Cortex of kidney (tissue), 1 donor: ENCODE results near the gene DYNLRB2.
A peak's percentile ranks its signal among the peaks of the same experiment; 100 is the strongest.

Experiments
- DNase-seq: peaks from one replicate; lab custom pipeline; 2025; lab: John Stamatoyannopoulos, UW

The DYNLRB2 gene

DNA sequence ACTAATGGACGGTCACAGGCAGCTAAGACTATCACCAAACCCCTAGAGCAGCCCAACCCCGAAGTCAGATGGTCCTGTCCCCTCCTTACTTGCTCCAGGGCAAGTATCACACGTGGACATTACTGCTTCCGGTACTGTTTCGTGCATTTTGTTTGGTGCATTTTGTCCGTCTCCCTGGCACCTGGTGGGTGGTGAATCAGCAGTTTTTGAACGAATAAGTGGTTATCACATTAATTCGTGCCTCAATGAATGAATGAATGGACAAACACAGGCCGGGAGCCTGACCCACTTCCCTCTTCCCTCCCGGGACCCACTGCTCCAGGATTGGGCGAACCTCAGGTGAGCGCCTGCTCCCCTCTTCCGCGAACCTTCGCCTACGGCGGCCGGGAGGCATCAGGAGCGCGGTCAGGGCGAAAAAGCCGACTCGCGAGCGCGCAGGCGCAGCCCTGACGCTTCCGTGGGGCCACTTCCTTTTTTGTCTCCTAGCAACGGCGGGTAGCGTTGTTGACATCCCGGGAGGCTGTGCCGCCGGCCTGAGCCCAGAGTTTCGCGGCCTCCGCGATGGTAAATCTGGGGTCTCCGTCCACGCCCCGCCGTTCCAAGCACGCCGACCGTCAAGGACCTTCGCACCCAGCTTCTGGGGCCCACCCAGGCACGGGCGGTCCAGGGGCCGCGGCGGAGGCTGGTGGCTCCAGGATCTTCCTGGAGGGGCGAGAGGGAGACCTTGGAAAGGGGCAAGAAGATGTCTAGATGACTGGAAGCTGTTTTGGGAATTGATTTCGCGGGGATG, at the start of gene DYNLRB2:
DYNLRB2 (plus strand) TSS at position 478 of the 790 bp plus-strand sequence; CDS start at position 562, 84 bp downstream.
- DNase-seq: peak; percentile 67

DNA sequence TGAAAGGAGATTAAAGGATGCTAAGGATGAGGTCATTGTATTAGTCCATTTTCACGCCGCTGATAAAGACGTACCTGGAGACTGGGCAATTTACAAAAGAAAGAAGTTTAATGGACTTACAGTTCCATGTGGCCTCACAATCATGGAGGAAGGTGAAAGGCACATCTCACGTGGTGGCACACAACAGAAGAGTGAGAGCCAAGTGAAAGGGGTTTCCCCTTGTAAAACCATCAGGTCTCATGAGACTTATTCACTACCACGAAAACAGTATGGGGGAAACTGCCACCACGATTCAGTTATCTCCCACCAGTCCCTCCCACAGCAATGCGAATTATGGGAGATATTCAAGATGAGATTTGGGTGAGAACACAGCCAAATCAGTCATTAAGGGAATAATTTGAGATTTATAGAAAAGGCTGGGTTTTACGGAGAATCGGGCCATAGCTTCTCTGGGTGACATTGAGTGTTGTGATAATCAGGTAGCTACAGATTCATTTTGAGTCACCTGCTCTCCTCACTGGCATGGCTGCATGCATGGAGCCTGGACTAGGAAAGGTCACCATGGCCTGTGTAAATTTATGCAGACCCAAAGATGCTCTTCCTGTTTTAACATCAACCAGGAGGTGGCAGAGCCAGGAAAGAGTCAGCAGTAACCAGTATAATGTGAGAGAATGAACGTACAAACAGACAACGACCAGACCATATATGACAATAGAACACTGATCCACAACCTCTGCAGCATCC, 40.5 kb upstream of the DYNLRB2 start:
- no peak for DNase-seq

DNA sequence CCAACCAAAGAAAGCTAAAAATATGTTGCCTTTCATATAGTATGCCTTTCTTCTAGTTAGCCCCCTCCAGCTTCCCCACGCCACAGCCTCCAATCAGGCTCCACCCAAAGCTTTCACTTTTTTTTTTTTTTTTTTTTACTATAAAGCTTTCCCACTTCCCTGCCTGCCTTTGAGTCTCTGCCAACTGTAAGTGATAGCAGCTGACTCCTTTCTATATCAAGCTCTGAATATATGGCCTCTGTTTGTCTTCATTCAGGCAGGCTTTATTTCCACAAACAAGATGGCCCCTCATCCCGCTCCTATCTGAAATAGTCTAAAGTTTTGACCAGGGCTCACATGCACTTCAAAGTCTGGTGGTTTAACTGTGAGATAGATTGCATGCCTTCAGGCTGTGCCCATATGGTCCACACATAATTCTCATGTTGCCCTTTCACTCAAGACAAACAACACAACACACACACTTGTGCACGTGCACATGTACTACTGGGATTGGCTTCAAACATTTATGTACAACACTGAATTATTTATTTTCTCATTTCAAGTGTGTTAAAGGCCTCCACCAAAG, 39.8 kb upstream of the DYNLRB2 start:
- no peak for DNase-seq

DNA sequence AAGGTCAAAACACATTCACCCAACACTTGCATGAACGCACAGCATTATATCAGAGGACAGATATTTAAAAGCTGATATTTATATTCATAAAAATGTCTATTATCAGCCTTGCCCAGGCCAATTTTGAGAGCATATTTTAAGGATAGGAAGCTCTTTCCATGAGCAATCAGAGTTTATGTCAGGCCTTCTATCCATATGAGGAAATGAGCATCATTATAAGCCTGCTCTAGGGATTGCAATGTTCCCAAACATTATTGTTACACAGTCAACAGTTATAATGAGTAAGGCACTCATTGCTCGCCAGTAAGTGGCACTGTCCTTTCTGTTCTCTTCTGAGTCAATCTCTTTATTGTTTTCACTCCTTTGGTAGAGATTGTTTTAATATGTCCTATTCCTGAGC, 37.7 kb upstream of the DYNLRB2 start:
- no peak for DNase-seq

DNA sequence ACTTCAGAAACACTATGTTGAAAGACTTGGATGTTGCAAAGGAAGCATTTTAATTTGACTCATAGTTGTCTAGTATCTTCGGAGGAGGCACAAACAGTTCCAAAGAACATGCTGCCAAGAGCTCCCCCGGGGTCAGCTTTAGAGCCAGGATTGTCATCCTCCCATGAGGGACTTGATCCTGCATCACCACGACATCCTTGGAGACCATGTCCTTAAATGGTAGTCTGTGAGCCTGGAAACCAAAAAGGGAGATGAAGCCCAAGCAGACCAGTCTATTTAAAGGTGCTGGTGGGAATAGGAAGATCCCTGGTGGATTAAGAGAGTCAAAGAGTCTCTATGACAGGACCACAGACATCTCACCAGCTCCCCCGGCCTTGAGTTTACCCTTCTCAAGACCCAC, 33.3 kb upstream of the DYNLRB2 start:
- DNase-seq: no peak

DNA sequence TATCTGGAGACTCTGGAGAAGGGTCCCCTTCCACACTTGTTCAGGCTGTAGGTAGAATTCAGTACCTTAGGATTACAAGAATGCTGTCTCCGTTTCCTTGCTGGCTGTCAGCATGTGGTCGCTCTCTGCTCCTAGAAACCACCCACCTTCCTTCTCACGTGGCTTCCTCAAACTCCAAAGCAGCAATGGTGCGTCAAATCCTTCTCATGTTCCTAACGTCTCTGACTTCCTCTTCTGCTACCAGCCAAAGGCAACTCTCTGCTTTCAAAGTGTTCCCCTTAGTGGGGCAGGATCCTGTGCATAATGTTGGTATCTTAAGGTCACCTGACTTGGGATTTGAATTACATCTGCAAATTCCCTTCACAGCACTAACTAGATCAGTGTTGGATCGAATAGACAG, 30.9 kb upstream of the DYNLRB2 start:
- no peak for DNase-seq

DNA sequence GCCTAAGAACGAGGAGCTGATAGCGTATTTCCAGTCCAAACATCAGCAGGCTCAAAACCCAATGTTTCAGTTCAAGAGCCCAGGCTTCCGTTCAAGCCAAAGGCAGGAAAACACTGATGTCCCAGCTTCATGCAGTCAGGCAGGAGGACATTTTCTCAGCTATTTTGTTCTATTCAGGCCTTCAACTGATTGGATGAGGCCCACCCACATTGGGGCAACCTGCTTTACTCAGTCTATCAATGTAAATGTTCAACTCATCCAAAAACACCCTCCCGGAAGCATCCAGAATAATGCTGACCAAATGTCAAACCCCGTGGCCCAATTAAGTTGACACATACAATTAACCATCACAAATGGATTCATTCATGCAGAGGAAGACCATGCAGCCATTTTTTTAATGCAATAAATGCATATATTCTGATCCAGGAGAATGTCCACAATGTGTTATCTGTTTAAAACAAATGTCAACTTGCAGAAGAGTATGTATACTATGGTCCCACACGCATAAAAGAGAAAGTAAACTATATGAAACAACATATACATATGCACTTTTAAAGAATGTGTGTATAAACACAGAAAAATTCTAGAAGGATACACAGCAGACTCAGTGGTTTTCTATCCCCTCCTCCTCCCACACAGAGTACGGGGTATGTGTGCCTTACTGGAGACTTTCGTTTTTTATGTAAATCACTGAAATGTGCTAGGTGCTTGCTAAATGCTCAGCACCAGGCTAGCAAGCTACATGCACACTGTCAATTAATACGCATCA, 28.8 kb upstream of the DYNLRB2 start:
- no peak for DNase-seq

DNA sequence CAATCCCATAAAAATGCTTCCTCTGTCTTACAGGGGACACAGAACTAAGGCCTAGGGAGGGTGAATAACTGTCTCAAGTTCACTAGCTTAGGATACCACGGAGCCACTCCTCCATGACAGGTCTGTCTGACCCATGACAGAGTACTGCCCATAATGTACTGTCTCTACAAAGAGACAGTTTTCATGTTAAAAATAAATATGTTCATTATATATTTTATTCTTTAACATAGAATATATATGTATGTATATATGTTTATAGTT, 28.3 kb upstream of the DYNLRB2 start:
- no peak for DNase-seq

DNA sequence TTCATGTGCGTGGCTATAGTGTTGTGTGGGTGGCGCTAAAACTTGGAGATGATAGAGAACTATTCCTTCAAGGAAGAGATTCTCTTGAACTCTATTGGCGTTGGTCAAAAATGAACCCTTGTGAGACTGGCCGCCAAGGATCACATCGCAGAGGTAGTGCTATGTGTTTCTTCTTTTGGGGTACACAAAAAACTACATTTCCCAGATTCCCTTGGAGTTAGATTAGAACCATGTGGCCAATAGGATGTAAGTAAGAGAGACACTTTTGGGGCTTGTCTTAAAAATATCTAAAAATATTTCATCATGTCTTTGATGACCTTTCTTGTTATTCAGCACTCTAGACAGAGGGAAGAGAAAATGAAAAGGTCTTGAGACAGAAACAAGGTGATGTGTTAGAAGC, 25.4 kb upstream of the DYNLRB2 start:
- DNase-seq: no peak

DNA sequence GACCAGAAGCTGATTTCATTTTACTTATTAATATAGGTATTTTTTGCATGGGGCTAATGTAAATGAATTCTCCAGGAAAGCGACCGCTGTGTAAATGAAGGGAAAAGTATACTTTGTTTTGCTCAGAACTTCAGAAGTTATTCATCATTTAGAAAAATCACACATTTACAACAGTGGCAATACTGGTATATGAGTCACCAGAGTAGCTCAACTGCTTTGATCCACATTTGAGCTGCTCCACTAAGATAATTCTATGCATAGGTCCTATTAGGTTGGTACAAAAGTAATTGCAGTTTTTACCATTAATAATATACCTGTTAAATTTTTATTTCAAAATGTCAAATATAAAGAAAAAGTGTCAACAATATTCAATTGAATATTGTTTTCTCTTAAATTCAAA, 22.9 kb upstream of the DYNLRB2 start:
- DNase-seq: no peak

DNA sequence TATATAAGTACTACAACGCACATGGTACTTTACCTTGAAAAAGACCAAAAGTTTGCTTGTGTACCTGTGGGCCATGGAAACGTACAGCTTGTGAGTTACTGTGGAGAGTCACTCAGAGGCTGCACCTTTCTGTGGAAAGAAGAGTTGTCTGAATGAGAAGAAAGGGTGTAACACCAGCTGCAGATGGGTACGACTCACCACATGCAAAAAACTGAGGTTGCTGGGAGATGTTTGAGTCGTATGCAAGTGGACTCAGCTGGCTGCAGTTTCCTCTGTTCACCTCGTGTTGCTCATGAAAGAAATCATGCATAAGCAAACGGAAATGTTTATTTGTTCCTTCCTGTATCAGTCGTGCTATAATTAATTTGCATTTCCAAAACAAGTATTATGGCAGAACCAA, 22.4 kb upstream of the DYNLRB2 start:
- no peak for DNase-seq

DNA sequence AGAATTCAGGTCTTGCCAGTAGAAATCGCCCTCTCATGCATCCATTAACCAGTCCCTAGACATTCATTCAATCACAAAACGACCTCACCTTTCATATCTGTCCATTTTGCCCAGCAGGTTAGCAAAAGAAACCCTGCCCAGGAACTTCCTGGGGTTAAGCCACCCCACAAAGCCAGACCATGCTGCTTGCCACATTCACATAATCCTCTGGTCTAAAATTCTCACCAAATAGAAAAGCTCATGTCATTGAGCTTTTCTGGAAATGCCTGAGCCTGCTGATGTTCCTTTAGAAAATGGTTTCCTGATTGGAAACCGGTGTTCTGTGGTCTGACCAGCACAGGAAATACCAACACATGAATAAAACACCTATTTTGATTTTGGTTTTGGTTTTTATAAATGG, 21.6 kb upstream of the DYNLRB2 start:
- DNase-seq: no peak

DNA sequence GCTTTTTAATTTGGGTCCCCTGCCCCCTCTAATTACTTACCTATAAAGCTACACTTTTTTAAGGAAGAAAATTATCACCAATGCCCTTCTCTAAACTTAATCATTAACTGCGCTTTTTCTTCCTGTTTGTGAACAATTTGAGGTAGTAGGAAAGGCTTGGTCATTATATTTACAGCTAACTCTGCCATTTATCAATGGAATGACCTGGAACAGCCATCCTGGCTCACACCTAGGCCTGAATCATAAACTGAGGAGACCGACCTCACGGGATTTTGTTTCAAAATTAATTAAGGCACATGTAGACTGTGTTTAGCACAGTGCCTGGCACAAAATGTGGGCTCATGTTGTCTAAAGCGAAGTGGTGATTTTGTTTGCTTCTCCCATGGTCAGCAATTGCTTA, 15.4 kb upstream of the DYNLRB2 start:
- DNase-seq: no peak

DNA sequence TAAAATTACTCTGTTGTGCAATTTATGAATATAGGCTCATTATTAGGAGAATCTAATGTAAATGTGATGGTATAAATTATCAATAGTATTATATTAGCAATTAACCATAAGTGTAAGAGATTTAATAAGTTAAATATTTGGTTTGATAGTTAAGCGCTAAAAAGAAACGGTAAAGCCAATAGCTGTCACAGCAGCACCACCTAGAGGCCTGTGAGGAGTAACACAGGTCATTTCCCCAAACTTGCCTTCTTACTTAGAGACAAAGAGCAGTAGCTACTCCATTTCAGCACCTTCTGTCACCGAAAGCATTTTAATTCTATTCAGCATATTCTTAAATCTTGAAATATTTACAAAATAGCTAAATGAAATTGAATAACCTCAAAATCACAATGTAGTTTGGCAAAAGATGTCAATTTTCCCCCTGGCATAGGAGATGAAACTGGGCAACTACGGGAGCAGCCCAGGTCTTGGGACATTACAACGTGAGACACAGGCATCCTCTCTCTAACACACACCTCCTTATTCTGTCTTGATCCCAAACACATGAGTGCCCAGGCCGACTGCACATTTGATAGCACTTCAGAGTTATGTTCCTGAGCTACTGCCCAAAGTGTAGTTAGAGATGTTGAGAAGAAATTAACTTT, 14.3 kb upstream of the DYNLRB2 start:
- no peak for DNase-seq

DNA sequence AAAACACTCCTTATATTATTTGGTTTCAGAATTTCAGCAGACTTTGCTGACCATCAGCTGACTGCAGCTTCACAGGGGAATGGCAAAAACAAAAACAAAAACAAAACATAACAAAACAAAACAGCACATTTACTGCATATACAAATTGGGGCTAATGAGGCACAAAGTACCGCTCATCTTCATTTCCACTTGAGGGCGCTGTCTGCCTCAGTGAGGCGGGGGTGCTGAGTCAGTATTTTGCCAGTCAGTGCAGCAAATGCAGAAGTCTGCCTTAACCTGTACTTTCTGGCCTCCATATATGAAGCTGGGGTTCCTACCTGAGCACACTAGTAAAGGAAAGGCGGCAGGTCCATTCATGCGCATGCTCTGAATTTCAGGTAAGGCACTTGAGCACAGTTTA, 13.5 kb upstream of the DYNLRB2 start:
- no peak for DNase-seq

DNA sequence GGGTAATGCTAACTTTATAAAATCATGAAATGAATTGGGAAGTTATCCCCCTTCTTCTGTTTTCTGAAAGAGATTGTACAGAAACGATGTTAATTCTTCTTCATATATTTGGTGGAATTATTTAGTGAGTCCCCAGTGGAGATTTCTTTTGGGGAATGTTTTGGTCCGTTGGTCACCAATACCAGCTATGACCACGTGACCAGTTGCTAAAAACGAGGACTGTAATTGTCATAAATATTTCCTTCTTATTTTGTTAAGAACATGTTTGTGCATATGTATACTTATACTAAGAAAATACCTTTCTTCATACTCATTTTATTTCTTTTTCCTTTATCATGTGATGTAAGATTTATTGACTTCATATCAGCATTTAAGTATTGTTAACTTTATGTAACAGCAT, 10.3 kb upstream of the DYNLRB2 start:
- DNase-seq: no peak

DNA sequence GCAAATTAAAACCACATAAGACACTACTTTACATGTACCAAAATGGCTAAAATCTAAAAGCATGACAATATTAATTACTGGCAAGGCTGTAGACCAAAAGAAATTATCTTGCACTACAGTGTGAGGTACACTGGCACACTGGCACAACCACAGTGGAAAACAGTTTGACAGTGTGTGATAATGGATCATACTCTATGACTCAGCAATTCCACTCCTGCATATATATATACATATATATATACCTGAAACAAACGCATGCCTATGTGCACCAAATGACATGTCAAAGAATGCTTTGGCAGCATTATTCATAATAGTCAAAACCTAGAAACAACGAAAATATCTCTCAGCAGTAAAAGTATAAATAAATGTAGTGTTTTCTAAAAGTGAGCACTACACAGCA, 4.6 kb upstream of the DYNLRB2 start:
- no peak for DNase-seq

DNA sequence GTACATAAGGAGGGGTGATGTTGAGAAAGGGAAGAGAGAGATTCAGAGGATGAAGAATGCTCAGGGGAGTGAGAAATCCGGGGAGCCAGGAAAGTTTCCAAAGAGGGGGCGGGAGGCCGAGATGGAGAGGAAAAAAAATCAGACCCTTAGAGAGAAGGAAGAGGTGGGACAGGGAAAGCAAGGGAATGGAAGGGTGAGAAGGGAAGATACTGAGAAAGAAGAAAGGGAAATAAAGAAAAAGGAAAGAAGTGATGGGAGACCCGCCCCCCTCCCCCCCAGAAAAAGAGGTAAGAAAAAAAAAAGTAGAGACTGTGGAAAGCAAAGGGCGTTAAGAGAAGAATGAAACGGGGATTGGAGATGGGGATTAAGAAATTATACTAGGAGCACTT, 507 bp downstream of the DYNLRB2 start:
- no peak for DNase-seq

DNA sequence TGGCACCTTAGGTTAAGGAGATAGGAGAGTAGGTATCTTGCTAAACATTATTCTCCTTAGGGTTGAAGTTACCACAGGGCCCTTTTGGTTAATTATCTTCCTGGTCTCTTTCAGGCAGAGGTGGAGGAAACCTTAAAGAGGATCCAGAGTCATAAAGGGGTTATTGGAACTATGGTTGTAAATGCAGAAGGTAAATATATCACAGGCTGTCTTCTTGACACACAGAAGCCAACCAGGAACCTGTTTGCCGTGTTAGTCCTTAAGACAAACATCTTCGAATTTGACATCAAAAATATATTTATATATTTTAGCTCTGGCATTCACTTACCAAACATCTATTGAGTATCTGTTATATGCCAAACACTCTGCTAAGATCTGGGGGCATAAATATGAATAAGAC, 2.4 kb downstream of the DYNLRB2 start:
- DNase-seq: no peak

DNA sequence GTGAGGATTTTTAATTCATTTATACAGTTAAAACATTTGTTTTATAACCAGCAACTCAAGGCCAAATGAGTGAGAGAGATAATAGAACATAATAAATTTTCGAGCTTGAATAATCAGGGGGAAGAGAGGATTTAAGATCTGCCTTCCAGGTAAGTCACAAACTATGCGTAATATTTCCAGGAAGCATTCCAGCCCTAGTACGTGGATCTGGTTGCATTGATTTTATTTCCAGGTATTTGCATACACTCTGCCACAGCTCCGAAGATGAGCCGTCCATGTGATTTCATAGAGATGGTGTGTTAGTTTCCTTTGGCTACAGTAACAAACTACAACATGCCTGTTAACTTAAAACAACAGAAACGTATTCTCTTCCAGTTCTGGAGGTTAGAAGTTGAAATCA, 3.5 kb downstream of the DYNLRB2 start:
- DNase-seq: no peak

DNA sequence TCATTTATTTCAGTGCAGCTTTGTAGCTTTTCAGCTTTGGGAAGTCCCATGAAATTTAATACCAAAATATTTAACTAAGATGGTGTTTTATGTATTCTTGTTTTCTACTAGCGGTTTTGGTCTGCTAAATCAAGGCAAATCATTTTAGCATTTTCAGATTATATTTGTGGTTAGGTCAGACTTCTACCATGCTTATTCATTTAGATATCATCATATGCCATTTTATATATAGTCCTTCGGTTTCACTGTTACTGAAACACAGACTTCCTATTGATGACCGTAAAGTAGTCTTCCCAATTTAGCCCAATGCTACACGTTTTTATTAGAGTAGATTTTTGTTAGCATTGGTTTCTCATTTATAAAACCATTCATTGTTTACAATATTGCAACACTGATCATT, 5.5 kb downstream of the DYNLRB2 start:
- DNase-seq: no peak

DNA sequence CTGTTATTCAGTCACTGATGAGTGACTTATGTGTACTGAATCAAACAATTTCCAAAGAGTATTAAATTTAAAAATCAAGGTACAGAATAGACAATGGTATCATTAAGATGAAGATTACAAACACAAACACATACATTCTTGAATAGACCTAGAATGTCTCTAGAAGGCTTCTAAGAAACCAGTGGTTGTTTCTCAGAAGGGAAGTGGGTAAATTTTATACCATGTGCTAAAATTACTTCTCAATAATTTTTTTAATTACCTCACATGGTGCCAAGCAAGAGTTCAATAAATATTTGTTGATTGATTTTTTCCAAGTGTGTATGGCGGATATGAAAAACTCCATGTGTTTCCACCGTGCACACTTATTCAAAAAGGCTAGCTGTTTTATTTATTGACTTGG, 6.4 kb downstream of the DYNLRB2 start:
- DNase-seq: no peak
